ENCODE measurements around the gene PTCD1. TPM values are rescaled to one million over a fixed set of nuclear protein-coding genes. Genes with fewer than 3 reads are reported as not detected.

PTCD1 gene
- total RNA-seq, 4 donors from 2014 or later, result 7.7 to 14.8 (median 10.7) TPM

- WGBS, result 1% methylated on average over 7 of the region's 7 CpGs
- H3K4me1 ChIP-seq, result peaks cover 21% of the 10 kb centered on the region
- no peaks in the 10 kb centered on the region for H3K27me3 ChIP-seq
- no peaks in the 10 kb centered on the region for H3K9me3 ChIP-seq
- H3K27ac ChIP-seq, result peak overlapping the region; percentile 84
- no peaks in the 10 kb centered on the region for H3K36me3 ChIP-seq
- TF ChIP-seq EP300 (IDR thresholded peaks at IDR 0.05) (no peak), POLR2AphosphoS5 (IDR thresholded peaks at IDR 0.05) (no peak), POLR2A (IDR thresholded peaks at IDR 0.05) (no peak), CTCF (IDR thresholded peaks at IDR 0.05) (no peak)
- H3K4me3 ChIP-seq, result peak overlapping the region; percentile 86
- DNase-seq (ENCODE audit: low spot score in 2 of 2), result no peak
Measured at GRCh38 chr7:99473315-99473596, 34.7 kb upstream of the PTCD1 start.

- Histone ChIP-seq H3K4me1 (peaks cover 19% of the 10 kb centered on the region), H3K9me3 (no peaks in the 10 kb centered on the region), H3K27ac (peak within 1 kb of the TSS; percentile 84), H3K36me3 (no peaks in the 10 kb centered on the region), H3K27me3 (no peaks in the 10 kb centered on the region), H3K4me3 (peak within 1 kb of the TSS; percentile 86)
- TF ChIP-seq EP300 (IDR thresholded peaks at IDR 0.05) (no peak), POLR2A (IDR thresholded peaks at IDR 0.05) (no peak), CTCF (IDR thresholded peaks at IDR 0.05) (no peak)
- peak; percentile 99 to 100 for DNase-seq (ENCODE audit: low spot score in 2 of 2)
- WGBS, result under 1% methylated on average over 50 of the region's 56 CpGs
Measured at GRCh38 chr7:99472561-99473314, 34.1 kb upstream of the PTCD1 start, which contains the start of gene ZNF789. Gene ZNF789, plus strand, starts transcription at chr7:99472890. Its CDS starts 3,567 bp downstream, at chr7:99476457.

- Histone ChIP-seq H3K4me3 (peak overlapping the region; percentile 14), H3K4me1 (peaks cover 34% of the 10 kb centered on the region)
- WGBS, result 44% methylated on average over 23 of the region's 23 CpGs
Measured at GRCh38 chr7:99469381-99470065, 30.9 kb upstream of the PTCD1 start.

GRCh38 chr7:99468336-99468918, 29.8 kb upstream of the PTCD1 start:
- no peaks in the 10 kb centered on the region for H3K9me3 ChIP-seq
- H3K27me3 ChIP-seq, result no peaks in the 10 kb centered on the region
- H3K4me3 ChIP-seq, result no peak overlapping the region
- WGBS, result 91% methylated on average over 26 of the region's 29 CpGs
- no peak for DNase-seq (ENCODE audit: low spot score in 2 of 2)
- TF ChIP-seq POLR2A (IDR thresholded peaks at IDR 0.05), result no peak
- TF ChIP-seq POLR2AphosphoS5 (IDR thresholded peaks at IDR 0.05), result no peak
- no peak for TF ChIP-seq EP300 (IDR thresholded peaks at IDR 0.05)
- no peak for TF ChIP-seq CTCF (IDR thresholded peaks at IDR 0.05)
- H3K36me3 ChIP-seq, result no peaks in the 10 kb centered on the region
- peaks cover 36% of the 10 kb centered on the region for H3K4me1 ChIP-seq
- no peak overlapping the region for H3K27ac ChIP-seq

More at GRCh38 chr7:99469381-99470065, 30.9 kb upstream of the PTCD1 start:
- Histone ChIP-seq H3K9me3 (no peaks in the 10 kb centered on the region), H3K27me3 (no peaks in the 10 kb centered on the region), H3K36me3 (no peaks in the 10 kb centered on the region), H3K27ac (no peak overlapping the region)
- TF ChIP-seq CTCF (IDR thresholded peaks at IDR 0.05), result no peak
- no peak for TF ChIP-seq POLR2A (IDR thresholded peaks at IDR 0.05)
- no peak for TF ChIP-seq EP300 (IDR thresholded peaks at IDR 0.05)
- no peak for TF ChIP-seq POLR2AphosphoS5 (IDR thresholded peaks at IDR 0.05)
- DNase-seq (ENCODE audit: low spot score in 2 of 2), result no peak

GRCh38 chr7:99465421-99465768, 26.8 kb upstream of the PTCD1 start:
- H3K36me3 ChIP-seq, result peaks cover 8% of the 10 kb centered on the region
- H3K27ac ChIP-seq, result peak overlapping the region; percentile 91
- no peaks in the 10 kb centered on the region for H3K9me3 ChIP-seq
- H3K4me3 ChIP-seq, result peak overlapping the region; percentile 75
- H3K4me1 ChIP-seq, result peaks cover 39% of the 10 kb centered on the region
- H3K27me3 ChIP-seq, result no peaks in the 10 kb centered on the region
- no peak for TF ChIP-seq EP300 (IDR thresholded peaks at IDR 0.05)
- TF ChIP-seq POLR2AphosphoS5 (IDR thresholded peaks at IDR 0.05), result no peak
- 5% methylated on average over 9 of the region's 9 CpGs for WGBS
- no peak for DNase-seq (ENCODE audit: low spot score in 2 of 2)
